K562 (cell line): ENCODE data around the gene CEP128. TPM values are rescaled to one million over a fixed set of nuclear protein-coding genes. Genes with fewer than 3 reads are reported as not detected.

ENCODE experiments used
- AFF4 ChIP-seq: sonication (generic); formaldehyde crosslinking; IDR thresholded peaks from 2 replicates; pipeline ENCODE4 v1.8.0; 2023; ENCODE audit warnings: mild to moderate bottlenecking, missing genetic modification reagents
- ARID4B ChIP-seq: sonication (generic); formaldehyde crosslinking; IDR thresholded peaks from 2 replicates; pipeline ENCODE4 v1.8.0; 2022; ENCODE audit warnings: mild to moderate bottlenecking, missing genetic modification reagents
- BRF2 ChIP-seq: IDR thresholded peaks from 3 replicates; pipeline ENCODE4 v1.6.1; 2011; ENCODE audit warnings: borderline replicate concordance, mild to moderate bottlenecking; ENCODE audit not compliant: insufficient read length, insufficient read depth
- ELF1 ChIP-seq: fragments of 200-800 bp; sonication (Bioruptor generic); IDR thresholded peaks from 2 replicates; pipeline ENCODE4 v1.6.1; 2016; ENCODE audit warnings: missing genetic modification characterization, missing compliant biosample characterization
- HMGXB4 ChIP-seq: sonication (generic); formaldehyde crosslinking; IDR thresholded peaks from 2 replicates; pipeline ENCODE4 v1.8.1; 2023; ENCODE audit warnings: mild to moderate bottlenecking, missing genetic modification reagents
- MBD2 ChIP-seq: sonication (generic); IDR thresholded peaks from 2 replicates; pipeline ENCODE4 v1.6.1; 2016; ENCODE audit warnings: low read depth, borderline replicate concordance
- SIN3A ChIP-seq, 2 experiments: fragments of 150-350 bp in 1 of 2; IDR thresholded peaks; 2 replicates each; pipeline ENCODE4 v1.6.1; 2011 to 2016; ENCODE audit warnings: borderline replicate concordance in 2 of 2, low read depth in 2 of 2, low read length in 2 of 2, mild to moderate bottlenecking in 2 of 2, moderate library complexity in 2 of 2; ENCODE audit not compliant: control insufficient read depth in 1 of 2
- TAF9B ChIP-seq: fragments of 450-650 bp; IDR thresholded peaks from 2 replicates; pipeline ENCODE4 v1.6.1; 2018; ENCODE audit warnings: mild to moderate bottlenecking; ENCODE audit not compliant: partially characterized antibody
- ZNF174 ChIP-seq: fragments of 250-450 bp; sonication (Bioruptor Pico); IDR thresholded peaks from 2 replicates; pipeline ENCODE4 v1.4.0; 2020; ENCODE audit warnings: mild to moderate bottlenecking
- ZNF609 ChIP-seq: sonication (generic); formaldehyde crosslinking; IDR thresholded peaks from 2 replicates; pipeline ENCODE4 v1.8.1; 2023; ENCODE audit warnings: missing genetic modification reagents, mild to moderate bottlenecking, borderline replicate concordance
- polyA plus RNA-seq, 8 experiments: library from polyadenylated mRNA; depleted of rRNA in 4 of 8; stranded (reverse) in 5 of 8; unstranded in 3 of 8; fragments of >200 nt; fragmentation: Nextera tagmentation in 2 of 8; fragmentation: Illumina TruSeq in 1 of 8; extraction: Ambion mirVana in 2 of 8; extraction: Trizol in 1 of 8; gene quantifications; 2 replicates each; pipeline versions ENCODE4 v1.2.1 to v1.2.3, GENCODE V29; 2011 to 2014; ENCODE audit warnings: inconsistent platforms in 1 of 8, missing spikeins in 1 of 8
- total RNA-seq, 7 experiments: library from RNA; depleted of rRNA in 6 of 7; stranded (reverse); fragments of >200 nt in 6 of 7; fragmentation: Illumina TruSeq in 2 of 7; extraction: Trizol in 2 of 7; gene quantifications; 2 replicates each; pipeline versions ENCODE4 v1.2.1 to v1.2.3, GENCODE V29; 2011 to 2021; ENCODE audit warnings: low replicate concordance in 1 of 7

CEP128 gene
- total and polyA plus RNA-seq, 9 of the 15 experiments (the other 6 are each of a cell fraction or from before 2014, with no cell fraction given), result 2.3 to 9.2 (median 4.6) TPM

DNA sequence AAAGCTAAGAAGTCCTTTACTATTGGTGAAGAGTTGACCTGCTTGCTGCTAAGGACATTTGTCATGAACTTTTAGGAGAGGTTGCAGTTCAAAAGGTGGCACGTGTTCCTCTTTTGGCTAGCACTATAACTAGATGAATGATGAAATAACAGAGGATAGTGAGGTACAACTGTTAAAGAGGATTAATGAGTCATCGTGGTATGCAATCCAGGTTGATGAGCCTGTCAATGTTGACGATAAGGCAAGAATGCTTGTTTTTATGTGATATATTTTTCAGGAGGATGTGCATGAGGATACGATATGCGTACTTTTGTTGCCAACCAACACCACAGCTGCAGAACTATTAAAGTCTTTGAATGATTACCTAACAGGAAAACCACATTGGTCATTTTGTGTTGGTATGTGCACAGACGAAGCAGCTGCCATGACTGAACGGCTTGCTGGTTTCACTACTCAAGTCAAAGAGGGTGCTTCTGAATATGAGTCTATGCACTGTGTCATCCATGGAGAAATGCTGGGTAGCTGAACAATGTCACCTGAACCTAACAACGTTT is 10.6 kb downstream of the CEP128 start (continued):
- TF ChIP-seq AFF4, result no peak
- TF ChIP-seq ZNF174 (CRISPR knock-in tag), result no peak
- TF ChIP-seq BRF2, result no peak
- TF ChIP-seq ZNF609 (CRISPR knock-in tag), result no peak
- TF ChIP-seq MBD2, result no peak
- no peak for TF ChIP-seq ELF1 (tag)
- no peak for TF ChIP-seq ARID4B
- TF ChIP-seq SIN3A (IDR thresholded peaks at IDR 0.05; ENCODE audit: borderline replicate concordance in 2 of 2, control insufficient read depth in 1 of 2, low read depth in 2 of 2, low read length in 2 of 2), result no peak
- no peak for TF ChIP-seq TAF9B
- no peak for TF ChIP-seq HMGXB4
